Tibial nerve (tissue), 4 donors: ENCODE measurements around the gene GALNT11. TPM values are rescaled to one million over a fixed set of nuclear protein-coding genes. Genes with fewer than 3 reads are reported as not detected.

Experiments used
- DNase-seq, 2 donors: peaks; one replicate each; pipeline ENCODE4 v3.0.0-alpha.2; 2019; ENCODE audit warnings: low spot score in 2 of 2
- H3K27ac ChIP-seq, 4 donors: fragments of 200-600 bp; sonication (generic) in 3 of 4; one replicate each; pipeline ENCODE4 v1.5.1; 2017 to 2019; ENCODE audit warnings: mild to moderate bottlenecking in 1 of 4
- H3K27me3 ChIP-seq, 2 donors: fragments of 200-600 bp; sonication (generic) in 1 of 2; one replicate each; pipeline versions ENCODE4 v1.5.1 to v1.6.0; 2017 to 2019
- H3K36me3 ChIP-seq, 3 donors: fragments of 200-600 bp; sonication (generic); one replicate each; pipeline ENCODE4 v1.5.1; 2018 to 2019
- H3K4me1 ChIP-seq, 4 donors: fragments of 200-600 bp; sonication (generic) in 3 of 4; one replicate each; pipeline ENCODE4 v1.5.1; 2017 to 2019
- H3K4me3 ChIP-seq, 4 donors: fragments of 200-600 bp; sonication (generic) in 3 of 4; one replicate each; pipeline ENCODE4 v1.5.1; 2017 to 2019; ENCODE audit warnings: mild to moderate bottlenecking in 1 of 4, moderate library complexity in 1 of 4
- H3K9me3 ChIP-seq, 4 donors: fragments of 200-600 bp; sonication (generic) in 3 of 4; one replicate each; pipeline ENCODE4 v1.5.1; 2017 to 2019
- CTCF ChIP-seq, 5 experiments: fragments of 200-600 bp in 3 of 5; fragments of 450-650 bp in 2 of 5; sonication (generic) in 3 of 5; IDR thresholded peaks; one replicate each; pipeline ENCODE4 v1.5.1; 2016 to 2019; ENCODE audit warnings: antibody characterized with exemption in 5 of 5, mild to moderate bottlenecking in 3 of 5, moderate library complexity in 2 of 5
- EP300 ChIP-seq, 2 donors: sonication (generic); formaldehyde crosslinking; IDR thresholded peaks; one replicate each; pipeline ENCODE4 v1.6.1; 2017; ENCODE audit warnings: antibody characterized with exemption in 2 of 2, mild to moderate bottlenecking in 1 of 2
- POLR2A ChIP-seq, 2 donors: fragments of 450-650 bp; IDR thresholded peaks; one replicate each; pipeline ENCODE4 v1.6.1; 2017; ENCODE audit warnings: antibody characterized with exemption in 2 of 2, mild to moderate bottlenecking in 2 of 2, moderate library complexity in 2 of 2
- WGBS, 2 donors: methylation state at CpG; one replicate each; pipeline ENCODE4 v1.1.5; 2018; 5-methylcytosine and 5-hydroxymethylcytosine counted together
- total RNA-seq, 4 donors: library from RNA; depleted of rRNA; stranded (reverse); fragments of >200 nt; gene quantifications; one replicate each; pipeline ENCODE4 v1.1.0, GENCODE V29; 2016

The GALNT11 gene
- total RNA-seq, 4 donors from 2014 or later, result 27.9 to 45.7 (median 36.6) TPM

DNA sequence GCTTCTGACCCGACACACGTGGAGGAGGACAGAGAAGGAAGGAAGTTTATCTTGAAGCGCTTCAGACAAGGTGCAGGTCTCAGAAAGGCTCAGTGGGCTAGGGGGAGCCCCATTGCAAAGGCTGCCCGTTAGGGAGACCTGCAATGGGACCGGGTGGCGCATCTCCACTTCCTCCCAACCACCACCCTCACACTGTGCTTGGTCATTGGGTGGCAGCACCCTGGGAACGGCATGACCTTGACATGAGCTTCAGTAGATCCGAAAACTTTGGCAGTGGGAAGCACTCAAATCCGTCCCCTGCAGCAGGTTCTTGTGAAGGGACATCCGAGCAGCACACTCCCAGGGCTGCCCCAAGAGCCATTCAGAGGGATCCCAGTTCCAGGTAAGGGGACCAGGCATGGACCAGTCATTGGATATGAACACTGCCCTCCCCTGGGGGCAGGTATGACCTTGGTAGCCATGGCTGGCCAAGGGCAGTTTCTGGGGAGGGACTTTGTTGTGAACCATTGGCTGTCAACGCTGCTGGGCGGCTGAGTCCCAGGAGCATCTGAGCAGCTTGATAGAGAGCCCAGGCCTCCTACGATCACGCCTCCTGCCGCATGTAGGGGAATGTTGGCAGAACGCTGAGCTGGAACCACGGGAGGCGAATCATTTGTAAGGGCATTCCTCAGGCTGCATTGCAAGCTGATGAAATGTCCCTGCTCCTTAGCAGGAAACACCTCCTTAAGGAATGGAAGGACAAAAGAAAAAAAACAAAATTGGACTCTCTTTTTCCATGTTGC is 37.5 kb upstream of the GALNT11 start:
- no peak overlapping the region for H3K27ac ChIP-seq
- WGBS, 2 donors, result 77 to 84% methylated on average over 18 of the region's 18 CpGs
- H3K27me3 ChIP-seq, result peaks cover 0 to 5% of the 10 kb centered on the region in 2 donors
- no peak for DNase-seq
- H3K4me1 ChIP-seq, result no peaks in the 10 kb centered on the region
- no peak overlapping the region for H3K4me3 ChIP-seq
- TF ChIP-seq EP300 (IDR thresholded peaks at IDR 0.05) (no peak), CTCF (IDR thresholded peaks at IDR 0.05) (no peak), POLR2A (IDR thresholded peaks at IDR 0.05) (no peak)
- no peaks in the 10 kb centered on the region for H3K36me3 ChIP-seq
- no peaks in the 10 kb centered on the region for H3K9me3 ChIP-seq

- peak in 1 of 2 donors; percentile 41 for DNase-seq
- no peaks in the 10 kb centered on the region for H3K9me3 ChIP-seq
Measured at GRCh38 chr7:151992375-151992774, 33.1 kb upstream of the GALNT11 start.

DNA sequence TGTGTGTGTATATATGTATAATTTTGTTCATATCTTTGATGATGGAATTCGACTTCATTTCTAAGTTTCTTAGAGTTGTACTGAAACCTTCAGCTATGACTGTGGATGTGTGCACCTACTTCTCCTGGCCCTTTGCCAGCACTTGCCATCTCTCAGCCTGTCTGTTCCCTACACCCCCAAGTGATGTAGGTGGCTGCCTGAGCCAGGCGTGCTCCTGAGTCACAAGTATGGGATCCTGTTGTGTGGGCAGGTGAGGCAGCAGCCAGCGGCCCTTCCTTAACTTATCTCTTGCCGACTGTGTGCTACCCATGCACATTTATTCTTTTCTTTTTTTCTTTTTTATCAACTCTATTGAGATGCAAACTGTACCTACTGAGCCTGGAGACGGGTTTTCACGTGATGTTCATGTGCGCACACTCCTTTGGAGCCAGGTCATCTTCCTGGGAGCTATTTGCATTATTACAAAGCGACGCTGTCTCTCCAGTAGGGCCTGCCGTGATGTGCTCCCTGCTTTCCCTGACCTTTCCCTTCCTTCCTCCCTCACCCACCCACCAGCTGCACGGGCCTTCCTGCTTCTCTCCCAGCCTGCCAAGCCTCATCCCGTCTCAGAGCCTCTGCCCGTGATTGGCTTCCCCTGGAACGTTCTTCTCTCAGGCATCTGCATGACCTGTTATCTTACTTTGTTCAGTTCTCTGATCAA is 31.3 kb upstream of the GALNT11 start:
- Histone ChIP-seq H3K4me1 (no peaks in the 10 kb centered on the region), H3K36me3 (no peaks in the 10 kb centered on the region), H3K27ac (no peak overlapping the region), H3K4me3 (no peak overlapping the region), H3K9me3 (no peaks in the 10 kb centered on the region), H3K27me3 (no peaks in the 10 kb centered on the region)
- TF ChIP-seq CTCF (IDR thresholded peaks at IDR 0.05) (no peak), EP300 (IDR thresholded peaks at IDR 0.05) (no peak)
- no peak for DNase-seq
- 59% methylated on average over 14 of the region's 14 CpGs for WGBS, 2 donors

More at GRCh38 chr7:151992375-151992774, 33.1 kb upstream of the GALNT11 start:
- Histone ChIP-seq H3K4me1 (no peaks in the 10 kb centered on the region), H3K27ac (no peak overlapping the region), H3K27me3 (peaks cover 0 to 1% of the 10 kb centered on the region in 2 donors), H3K4me3 (no peak overlapping the region), H3K36me3 (no peaks in the 10 kb centered on the region)
- WGBS, 2 donors, result 7 to 16% methylated on average over 12 of the region's 12 CpGs
- no peak for TF ChIP-seq POLR2A (IDR thresholded peaks at IDR 0.05)
- no peak for TF ChIP-seq EP300 (IDR thresholded peaks at IDR 0.05)
- TF ChIP-seq CTCF (IDR thresholded peaks at IDR 0.05), result peak in 3 of 5 experiments; percentile 13 to 49 (median 18)

GRCh38 chr7:151999424-152000090 is 25.9 kb upstream of the GALNT11 start:
- no peaks in the 10 kb centered on the region for H3K4me1 ChIP-seq
- no peaks in the 10 kb centered on the region for H3K9me3 ChIP-seq
- H3K4me3 ChIP-seq, result no peak overlapping the region
- no peak for DNase-seq
- TF ChIP-seq CTCF (IDR thresholded peaks at IDR 0.05), result no peak
- no peak for TF ChIP-seq POLR2A (IDR thresholded peaks at IDR 0.05)
- TF ChIP-seq EP300 (IDR thresholded peaks at IDR 0.05), result no peak
- H3K27ac ChIP-seq, result no peak overlapping the region
- H3K27me3 ChIP-seq, result no peaks in the 10 kb centered on the region
- H3K36me3 ChIP-seq, result no peaks in the 10 kb centered on the region
- WGBS, 2 donors, result 76 to 80% methylated on average over 6 of the region's 6 CpGs

- no peak overlapping the region for H3K27ac ChIP-seq
Measured at GRCh38 chr7:152000191-152000590, 25.3 kb upstream of the GALNT11 start.

More at GRCh38 chr7:152000191-152000590, 25.3 kb upstream of the GALNT11 start:
- TF ChIP-seq POLR2A (IDR thresholded peaks at IDR 0.05) (no peak), EP300 (IDR thresholded peaks at IDR 0.05) (no peak), CTCF (IDR thresholded peaks at IDR 0.05) (no peak)
- no peak for DNase-seq
- Histone ChIP-seq H3K4me3 (no peak overlapping the region), H3K4me1 (no peaks in the 10 kb centered on the region), H3K27me3 (no peaks in the 10 kb centered on the region), H3K36me3 (no peaks in the 10 kb centered on the region), H3K9me3 (no peaks in the 10 kb centered on the region)
- 81 to 83% methylated on average over 1 of the region's 1 CpG for WGBS, 2 donors
